PC-9 (cell line): ENCODE measurements around the gene PITPNB. TPM values are rescaled to one million over a fixed set of nuclear protein-coding genes. Genes with fewer than 3 reads are reported as not detected.

Experiments
- BruUV-seq: library from RNA; stranded (reverse); fragments of 400-500 nt; replicated peaks from 2 replicates; lab custom pipeline; 2021; lab: Mats Ljungman, UMichigan
- CTCF ChIA-PET: fragments of 300-600 bp; sonication (Branson Sonifier 250); formaldehyde crosslinking; loops from one replicate; lab custom pipeline; 2022; ENCODE audit warnings: antibody characterized with exemption; lab: Charles Lee
- POLR2A ChIA-PET: fragments of 300-600 bp; sonication (Branson Sonifier 250); formaldehyde crosslinking; loops from one replicate; lab custom pipeline; 2022; ENCODE audit warnings: antibody characterized with exemption; ENCODE audit not compliant: unreplicated experiment; lab: Charles Lee
- DNase-seq, 2 experiments: peaks; one replicate each; pipeline versions ENCODE4 v3.0.0 to v3.0.0-alpha.2; 2015 to 2022; ENCODE audit warnings: mixed read lengths in 1 of 2
- H2AFZ ChIP-seq: fragments of 200-600 bp; sonication (generic); 2 replicates; pipeline ENCODE4 v1.8.1; 2017; ENCODE audit warnings: antibody characterized with exemption
- H3F3A ChIP-seq: fragments of 200-600 bp; sonication (generic); 2 replicates; pipeline ENCODE4 v1.8.1; 2017; ENCODE audit warnings: antibody characterized with exemption, mild to moderate bottlenecking, low read depth; ENCODE audit not compliant: insufficient read depth
- H3K27ac ChIP-seq: fragments of 200-600 bp; sonication (generic); 2 replicates; pipeline ENCODE4 v1.6.1; 2016; ENCODE audit warnings: mixed run types
- H3K27me3 ChIP-seq: fragments of 200-600 bp; sonication (generic); 2 replicates; pipeline ENCODE4 v1.6.1; 2016; ENCODE audit warnings: low read depth, mixed run types; ENCODE audit not compliant: insufficient read depth
- H3K36me3 ChIP-seq: fragments of 200-600 bp; sonication (generic); 2 replicates; pipeline ENCODE4 v1.6.1; 2016; ENCODE audit warnings: low read depth, mixed run types
- H3K4me1 ChIP-seq: fragments of 200-600 bp; sonication (generic); replicated peaks from 2 replicates; pipeline ENCODE4 v1.6.1; 2016; ENCODE audit warnings: mixed run types; ENCODE audit not compliant: insufficient read depth
- H3K4me2 ChIP-seq: fragments of 200-600 bp; sonication (generic); 2 replicates; pipeline ENCODE4 v1.6.1; 2017; ENCODE audit warnings: mixed run types
- H3K4me3 ChIP-seq: fragments of 200-600 bp; sonication (generic); 2 replicates; pipeline ENCODE4 v1.6.1; 2016; ENCODE audit warnings: mixed run types
- H3K79me2 ChIP-seq: fragments of 200-600 bp; sonication (generic); 2 replicates; pipeline ENCODE4 v1.6.1; 2017; ENCODE audit warnings: low read depth, mixed run types
- H3K9me2 ChIP-seq: fragments of 200-600 bp; sonication (generic); 2 replicates; pipeline ENCODE4 v1.8.1; 2017; ENCODE audit warnings: mild to moderate bottlenecking; ENCODE audit not compliant: insufficient read depth
- H3K9me3 ChIP-seq: fragments of 200-600 bp; sonication (generic); 2 replicates; pipeline ENCODE4 v1.8.1; 2016; ENCODE audit warnings: low read depth; ENCODE audit not compliant: insufficient read depth
- H4K20me1 ChIP-seq: fragments of 200-600 bp; sonication (generic); 2 replicates; pipeline ENCODE4 v1.8.1; 2017; ENCODE audit not compliant: insufficient read depth
- EZH2 ChIP-seq: fragments of 200-600 bp; sonication (generic); IDR thresholded peaks from 2 replicates; pipeline ENCODE4 v1.8.0; 2017; ENCODE audit warnings: antibody characterized with exemption, low read depth
- intact Hi-C: fragments of 100-400 bp; cut with micrococcal nuclease; formaldehyde crosslinking; loops from one replicate; pipeline ENCODE4 v1.10.0; 2022; ENCODE audit not compliant: unreplicated experiment
- total RNA-seq: library from RNA; stranded (reverse); gene quantifications from 2 replicates; pipeline ENCODE4 v1.2.3, GENCODE V29; 2021
- TF ChIP-seq, protein P1 (sequence below): fragments of 200-600 bp; sonication (generic); conservative IDR thresholded peaks from 2 replicates; pipeline ENCODE4 v1.6.1; 2017; ENCODE audit warnings: mixed run types, antibody characterized with exemption, mild to moderate bottlenecking, moderate library complexity

The PITPNB gene
- total RNA-seq, 1 experiment from 2014 or later, result 49.6 TPM

GRCh38 chr22:27911330-27911729 lies 7.7 kb downstream of the PITPNB start:
- Histone ChIP-seq H3K9me2 (no peaks in the 10 kb centered on the region), H3K4me2 (no peak overlapping the region), H3K27ac (no peak overlapping the region), H3K27me3 (no peaks in the 10 kb centered on the region), H4K20me1 (peaks cover 62% of the 10 kb centered on the region), H3K4me1 (peaks cover 3% of the 10 kb centered on the region; the same call in 1 of the 2 replicates), H3K36me3 (peaks cover 43% of the 10 kb centered on the region), H3K79me2 (peaks cover 77% of the 10 kb centered on the region), H3K9me3 (no peaks in the 10 kb centered on the region), H3K4me3 (no peak overlapping the region), H3F3A (peaks cover 2% of the 10 kb centered on the region), H2AFZ (no peak overlapping the region)
- ChIA-PET POLR2A (no interaction called here), CTCF (no interaction called here)
- intact Hi-C loops, result no loop called here
- no peak for DNase-seq
- no TSS peak for BruUV-seq
- TF ChIP-seq, protein P1, sequence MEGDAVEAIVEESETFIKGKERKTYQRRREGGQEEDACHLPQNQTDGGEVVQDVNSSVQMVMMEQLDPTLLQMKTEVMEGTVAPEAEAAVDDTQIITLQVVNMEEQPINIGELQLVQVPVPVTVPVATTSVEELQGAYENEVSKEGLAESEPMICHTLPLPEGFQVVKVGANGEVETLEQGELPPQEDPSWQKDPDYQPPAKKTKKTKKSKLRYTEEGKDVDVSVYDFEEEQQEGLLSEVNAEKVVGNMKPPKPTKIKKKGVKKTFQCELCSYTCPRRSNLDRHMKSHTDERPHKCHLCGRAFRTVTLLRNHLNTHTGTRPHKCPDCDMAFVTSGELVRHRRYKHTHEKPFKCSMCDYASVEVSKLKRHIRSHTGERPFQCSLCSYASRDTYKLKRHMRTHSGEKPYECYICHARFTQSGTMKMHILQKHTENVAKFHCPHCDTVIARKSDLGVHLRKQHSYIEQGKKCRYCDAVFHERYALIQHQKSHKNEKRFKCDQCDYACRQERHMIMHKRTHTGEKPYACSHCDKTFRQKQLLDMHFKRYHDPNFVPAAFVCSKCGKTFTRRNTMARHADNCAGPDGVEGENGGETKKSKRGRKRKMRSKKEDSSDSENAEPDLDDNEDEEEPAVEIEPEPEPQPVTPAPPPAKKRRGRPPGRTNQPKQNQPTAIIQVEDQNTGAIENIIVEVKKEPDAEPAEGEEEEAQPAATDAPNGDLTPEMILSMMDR, result no peak
- no peak for TF ChIP-seq EZH2

GRCh38 chr22:27906241-27906640 lies 12.8 kb downstream of the PITPNB start:
- DNase-seq, result no peak
- Histone ChIP-seq H3K9me3 (no peaks in the 10 kb centered on the region), H3K4me3 (no peak overlapping the region), H3F3A (peaks cover 13% of the 10 kb centered on the region; the same call in 1 of the 2 replicates), H3K9me2 (no peaks in the 10 kb centered on the region), H3K36me3 (peaks cover 49% of the 10 kb centered on the region), H2AFZ (no peak overlapping the region), H3K79me2 (peaks cover 72% of the 10 kb centered on the region), H3K27me3 (no peaks in the 10 kb centered on the region), H3K27ac (no peak overlapping the region), H3K4me2 (no peak overlapping the region), H4K20me1 (peaks cover 56% of the 10 kb centered on the region), H3K4me1 (no peaks in the 10 kb centered on the region)
- no peak for TF ChIP-seq EZH2
- TF ChIP-seq, protein P1, result no peak
- intact Hi-C loops, result no loop called here
- CTCF ChIA-PET, result no interaction called here
- BruUV-seq, result no TSS peak
- POLR2A ChIA-PET, result no interaction called here

DNA sequence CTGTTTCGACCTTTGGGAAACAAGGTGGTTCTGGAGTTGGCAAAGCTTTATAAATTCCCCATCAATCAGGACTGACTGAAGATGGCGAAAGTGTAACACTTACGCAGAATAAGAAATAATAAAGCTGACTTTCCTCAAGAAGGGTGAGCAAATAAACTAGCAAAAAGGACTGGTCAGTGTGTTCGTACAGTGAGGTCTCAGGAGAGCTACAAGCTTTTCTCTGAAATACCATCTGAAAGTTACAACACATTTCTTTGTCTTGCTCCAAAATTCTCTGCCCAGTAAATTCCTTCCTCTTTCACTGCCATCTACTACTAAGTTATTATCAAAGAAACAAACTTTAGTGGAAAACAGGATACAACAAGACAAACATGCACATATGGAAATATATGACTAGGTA lies 13.4 kb downstream of the PITPNB start:
- H3K9me3 ChIP-seq, result no peaks in the 10 kb centered on the region
- no peak overlapping the region for H3K4me3 ChIP-seq
- TF ChIP-seq, protein P1, result no peak
- intact Hi-C loops, result no loop called here
- H3K79me2 ChIP-seq, result peaks cover 72% of the 10 kb centered on the region
- ChIA-PET CTCF (no interaction called here), POLR2A (no interaction called here)
- no peaks in the 10 kb centered on the region for H3K9me2 ChIP-seq
- H3K4me2 ChIP-seq, result no peak overlapping the region
- peaks cover 48% of the 10 kb centered on the region for H3K36me3 ChIP-seq
- H3F3A ChIP-seq, result peaks cover 13% of the 10 kb centered on the region; the same call in 1 of the 2 replicates
- no peaks in the 10 kb centered on the region for H3K4me1 ChIP-seq
- H3K27ac ChIP-seq, result no peak overlapping the region
- no peak for DNase-seq
- no TSS peak for BruUV-seq
- H3K27me3 ChIP-seq, result no peaks in the 10 kb centered on the region
- no peak overlapping the region for H2AFZ ChIP-seq
- H4K20me1 ChIP-seq, result peaks cover 59% of the 10 kb centered on the region
